Mucosa of rectum (tissue), 2 donors: ENCODE results near the gene IL15.
A peak's percentile ranks its signal among the peaks of the same experiment; 100 is the strongest.

Experiments
- H3K27ac ChIP-seq, 2 donors: one replicate each; pipeline ENCODE4 v1.7.0; 2013; ENCODE audit warnings: inconsistent platforms in 2 of 2, low read depth in 2 of 2, low read length in 2 of 2
- H3K27me3 ChIP-seq, 2 donors: one replicate each; pipeline ENCODE4 v1.7.0; 2013; ENCODE audit warnings: low read length in 2 of 2; ENCODE audit not compliant: control insufficient read depth in 2 of 2, insufficient read depth in 2 of 2
- H3K36me3 ChIP-seq, 2 donors: one replicate each; pipeline ENCODE4 v1.7.0; 2013; ENCODE audit warnings: low read length in 2 of 2; ENCODE audit not compliant: control insufficient read depth in 2 of 2, insufficient read depth in 2 of 2
- H3K4me1 ChIP-seq, 2 donors: one replicate each; pipeline ENCODE4 v1.7.0; 2013; ENCODE audit warnings: low read length in 2 of 2, mild to moderate bottlenecking in 1 of 2; ENCODE audit not compliant: control insufficient read depth in 2 of 2, insufficient read depth in 2 of 2
- H3K4me3 ChIP-seq, 2 donors: one replicate each; pipeline ENCODE4 v1.7.0; 2013; ENCODE audit warnings: low read length in 2 of 2
- H3K9ac ChIP-seq, 2 donors: one replicate each; pipeline ENCODE4 v1.7.0; 2013; ENCODE audit warnings: low read length in 2 of 2, low read depth in 1 of 2, mild to moderate bottlenecking in 1 of 2
- H3K9me3 ChIP-seq, 2 donors: one replicate each; pipeline ENCODE4 v1.7.0; 2013; ENCODE audit warnings: low read length in 2 of 2; ENCODE audit not compliant: control insufficient read depth in 2 of 2
- donor health status: healthy.
- donor health status: Normal muscosa, but diverticular disease.

IL15 gene

GRCh38 chr4:141643557-141643956 is 7.2 kb downstream of the IL15 start:
- Histone ChIP-seq H3K27ac (peak overlapping the region in 1 of 2 donors; percentile 18), H3K36me3 (no peaks in the 10 kb centered on the region), H3K4me3 (no peak overlapping the region), H3K9ac (no peak overlapping the region), H3K27me3 (no peaks in the 10 kb centered on the region), H3K9me3 (no peaks in the 10 kb centered on the region), H3K4me1 (peaks cover 0 to 16% of the 10 kb centered on the region in 2 donors)

GRCh38 chr4:141645611-141646340 is 9.4 kb downstream of the IL15 start:
- no peaks in the 10 kb centered on the region for H3K9me3 ChIP-seq
- H3K4me3 ChIP-seq: no peak overlapping the region
- no peak overlapping the region for H3K9ac ChIP-seq
- H3K36me3 ChIP-seq: no peaks in the 10 kb centered on the region
- no peak overlapping the region for H3K27ac ChIP-seq
- H3K4me1 ChIP-seq: peaks cover 0 to 16% of the 10 kb centered on the region in 2 donors
- no peaks in the 10 kb centered on the region for H3K27me3 ChIP-seq

GRCh38 chr4:141646969-141647368 is 10.6 kb downstream of the IL15 start:
- H3K9ac ChIP-seq: no peak overlapping the region
- H3K36me3 ChIP-seq: no peaks in the 10 kb centered on the region
- peaks cover 0 to 16% of the 10 kb centered on the region in 2 donors for H3K4me1 ChIP-seq
- H3K9me3 ChIP-seq: no peaks in the 10 kb centered on the region
- H3K4me3 ChIP-seq: no peak overlapping the region
- H3K27me3 ChIP-seq: no peaks in the 10 kb centered on the region
- no peak overlapping the region for H3K27ac ChIP-seq

- no peak overlapping the region for H3K4me3 ChIP-seq
- H3K27ac ChIP-seq: no peak overlapping the region
- no peak overlapping the region for H3K9ac ChIP-seq
- H3K36me3 ChIP-seq: no peaks in the 10 kb centered on the region
- H3K4me1 ChIP-seq: peaks cover 0 to 9% of the 10 kb centered on the region in 2 donors
- H3K9me3 ChIP-seq: no peaks in the 10 kb centered on the region
- no peaks in the 10 kb centered on the region for H3K27me3 ChIP-seq
Measured at GRCh38 chr4:141647966-141648365, 11.6 kb downstream of the IL15 start.

GRCh38 chr4:141652161-141652778 is 15.9 kb downstream of the IL15 start:
- Histone ChIP-seq H3K4me3 (no peak overlapping the region), H3K9me3 (no peaks in the 10 kb centered on the region), H3K27ac (no peak overlapping the region), H3K27me3 (no peaks in the 10 kb centered on the region), H3K36me3 (no peaks in the 10 kb centered on the region), H3K4me1 (no peaks in the 10 kb centered on the region), H3K9ac (no peak overlapping the region)

- H3K4me3 ChIP-seq: no peak overlapping the region
- no peaks in the 10 kb centered on the region for H3K4me1 ChIP-seq
- no peaks in the 10 kb centered on the region for H3K9me3 ChIP-seq
- H3K36me3 ChIP-seq: no peaks in the 10 kb centered on the region
- no peaks in the 10 kb centered on the region for H3K27me3 ChIP-seq
- H3K27ac ChIP-seq: no peak overlapping the region
- H3K9ac ChIP-seq: no peak overlapping the region
Measured at GRCh38 chr4:141654098-141654497, 17.7 kb downstream of the IL15 start.

- no peak overlapping the region for H3K27ac ChIP-seq
- H3K4me1 ChIP-seq: no peaks in the 10 kb centered on the region
- H3K9ac ChIP-seq: no peak overlapping the region
- H3K36me3 ChIP-seq: no peaks in the 10 kb centered on the region
- H3K4me3 ChIP-seq: no peak overlapping the region
- no peaks in the 10 kb centered on the region for H3K9me3 ChIP-seq
- no peaks in the 10 kb centered on the region for H3K27me3 ChIP-seq
Measured at GRCh38 chr4:141656031-141656430, 19.6 kb downstream of the IL15 start.

- Histone ChIP-seq H3K9ac (no peak overlapping the region), H3K36me3 (no peaks in the 10 kb centered on the region), H3K9me3 (no peaks in the 10 kb centered on the region), H3K27me3 (no peaks in the 10 kb centered on the region), H3K4me1 (no peaks in the 10 kb centered on the region), H3K27ac (no peak overlapping the region), H3K4me3 (no peak overlapping the region)
Measured at GRCh38 chr4:141657550-141658250, 21.3 kb downstream of the IL15 start.

GRCh38 chr4:141658309-141658708 is 21.9 kb downstream of the IL15 start:
- H3K27ac ChIP-seq: no peak overlapping the region
- no peaks in the 10 kb centered on the region for H3K9me3 ChIP-seq
- H3K9ac ChIP-seq: no peak overlapping the region
- no peak overlapping the region for H3K4me3 ChIP-seq
- H3K27me3 ChIP-seq: no peaks in the 10 kb centered on the region
- H3K4me1 ChIP-seq: no peaks in the 10 kb centered on the region
- H3K36me3 ChIP-seq: no peaks in the 10 kb centered on the region

- no peaks in the 10 kb centered on the region for H3K27me3 ChIP-seq
- H3K4me1 ChIP-seq: no peaks in the 10 kb centered on the region
- H3K36me3 ChIP-seq: no peaks in the 10 kb centered on the region
- no peaks in the 10 kb centered on the region for H3K9me3 ChIP-seq
- no peak overlapping the region for H3K9ac ChIP-seq
- H3K4me3 ChIP-seq: no peak overlapping the region
- H3K27ac ChIP-seq: no peak overlapping the region
Measured at GRCh38 chr4:141659539-141659938, 23.2 kb downstream of the IL15 start.
